ENCODE results near the gene KYAT1. TPM values are rescaled to one million over a fixed set of nuclear protein-coding genes. Genes with fewer than 3 reads are reported as not detected.

KYAT1 gene
- polyA plus RNA-seq, 1 donor (not counting 4 experiments of a cell fraction or from before 2014, with no cell fraction given) = 10.9 TPM

DNA sequence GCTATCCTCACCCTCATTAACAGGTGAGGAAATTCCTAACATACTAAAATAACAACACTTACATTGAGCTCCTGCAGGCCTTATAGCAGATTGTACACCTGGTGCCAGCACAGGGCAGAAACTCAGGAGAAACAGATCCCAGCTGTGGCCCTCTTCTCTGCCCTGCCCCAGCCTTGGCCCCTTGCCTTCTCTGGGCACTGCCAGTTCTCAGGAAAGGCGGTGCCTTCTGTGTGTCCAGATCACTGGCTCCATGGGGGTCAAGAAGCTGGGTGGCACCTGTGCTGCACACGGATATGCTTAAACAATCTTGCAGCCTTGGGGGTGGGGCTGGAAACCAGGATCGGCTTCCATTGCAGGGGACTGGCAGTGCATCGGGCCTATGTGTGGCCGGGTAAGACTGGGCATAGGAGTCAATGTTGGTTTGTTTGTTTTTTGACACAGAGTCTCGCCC is 19.3 kb downstream of the KYAT1 start:
- H3K27me3 ChIP-seq (ENCODE audit: control insufficient read depth, extremely low read depth, insufficient read depth, low read length) = no peaks in the 10 kb centered on the region
- TF ChIP-seq, protein P1, sequence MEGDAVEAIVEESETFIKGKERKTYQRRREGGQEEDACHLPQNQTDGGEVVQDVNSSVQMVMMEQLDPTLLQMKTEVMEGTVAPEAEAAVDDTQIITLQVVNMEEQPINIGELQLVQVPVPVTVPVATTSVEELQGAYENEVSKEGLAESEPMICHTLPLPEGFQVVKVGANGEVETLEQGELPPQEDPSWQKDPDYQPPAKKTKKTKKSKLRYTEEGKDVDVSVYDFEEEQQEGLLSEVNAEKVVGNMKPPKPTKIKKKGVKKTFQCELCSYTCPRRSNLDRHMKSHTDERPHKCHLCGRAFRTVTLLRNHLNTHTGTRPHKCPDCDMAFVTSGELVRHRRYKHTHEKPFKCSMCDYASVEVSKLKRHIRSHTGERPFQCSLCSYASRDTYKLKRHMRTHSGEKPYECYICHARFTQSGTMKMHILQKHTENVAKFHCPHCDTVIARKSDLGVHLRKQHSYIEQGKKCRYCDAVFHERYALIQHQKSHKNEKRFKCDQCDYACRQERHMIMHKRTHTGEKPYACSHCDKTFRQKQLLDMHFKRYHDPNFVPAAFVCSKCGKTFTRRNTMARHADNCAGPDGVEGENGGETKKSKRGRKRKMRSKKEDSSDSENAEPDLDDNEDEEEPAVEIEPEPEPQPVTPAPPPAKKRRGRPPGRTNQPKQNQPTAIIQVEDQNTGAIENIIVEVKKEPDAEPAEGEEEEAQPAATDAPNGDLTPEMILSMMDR (optimal IDR thresholded peaks at IDR 0.05 in 1 of 3, IDR thresholded peaks at IDR 0.05 in 1 of 3, conservative IDR thresholded peaks at IDR 0.05 in 1 of 3; ENCODE audit: extremely low read depth in 1 of 3, insufficient read depth in 2 of 3, low read length in 3 of 3) = no peak
- TF ChIP-seq EZH2 (IDR thresholded peaks at IDR 0.05; ENCODE audit: low read length) = no peak
- no peaks in the 10 kb centered on the region for H3K36me3 ChIP-seq (ENCODE audit: control insufficient read depth in 2 of 2, extremely low read depth in 1 of 2, insufficient read depth in 2 of 2, low read length in 2 of 2)
- H3K4me3 ChIP-seq (ENCODE audit: control insufficient read depth in 2 of 3, extremely low read depth in 1 of 3, insufficient read depth in 2 of 3, low read depth in 1 of 3, low read length in 3 of 3) = no peak overlapping the region
- DNase-seq (ENCODE audit: low read depth, low spot score) = no peak
- H3K9ac ChIP-seq (ENCODE audit: control insufficient read depth, extremely low read depth, insufficient read depth, low read length) = no peak overlapping the region
- no peak overlapping the region for H2AFZ ChIP-seq (ENCODE audit: control insufficient read depth, low read length)
- dilution Hi-C loops (cut with MboI; ENCODE audit: extremely low pct_ligation_motif_present, low sequenced_read_pairs) = no loop called here
- H4K20me1 ChIP-seq (ENCODE audit: control insufficient read depth, extremely low read depth, insufficient read depth, low read length) = no peaks in the 10 kb centered on the region
- H3K4me2 ChIP-seq (ENCODE audit: control insufficient read depth, extremely low read depth, insufficient read depth, low read depth, low read length) = no peak overlapping the region
- no peak overlapping the region for H3K27ac ChIP-seq (ENCODE audit: control insufficient read depth, insufficient read depth, low read length)
- peaks cover 2% of the 10 kb centered on the region for H3K79me2 ChIP-seq (ENCODE audit: control insufficient read depth, insufficient read depth, low read length)
- no peaks in the 10 kb centered on the region for H3K9me3 ChIP-seq (ENCODE audit: control insufficient read depth, low read depth, low read length)
- peaks cover 14% of the 10 kb centered on the region for H3K4me1 ChIP-seq (ENCODE audit: control insufficient read depth, extremely low read depth, insufficient read depth, low read length)
- FAIRE-seq = no peak
- H3K9me1 ChIP-seq (ENCODE audit: control insufficient read depth, extremely low read depth, insufficient read depth, low read length) = no peaks in the 10 kb centered on the region

DNA sequence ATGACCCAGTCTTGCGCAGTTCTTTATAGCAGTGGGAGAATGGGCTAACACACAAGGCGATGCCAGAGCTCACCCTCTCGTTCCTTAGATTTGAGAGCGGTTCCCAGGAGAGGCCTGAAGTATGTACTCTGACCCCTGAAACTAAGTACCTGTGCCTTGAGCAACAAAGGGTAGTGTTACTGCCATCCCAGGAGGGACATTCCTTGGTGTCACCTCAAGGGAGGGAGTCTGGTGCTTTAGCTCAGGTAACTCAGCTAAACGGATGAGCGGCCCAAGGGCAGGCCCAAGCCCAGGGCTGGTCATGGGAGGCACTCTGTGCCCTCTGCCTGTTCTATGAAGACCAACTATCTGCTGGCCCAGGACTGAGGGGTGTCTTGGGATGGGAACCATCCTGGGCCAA is 20.2 kb downstream of the KYAT1 start:
- dilution Hi-C loops (cut with MboI; ENCODE audit: extremely low pct_ligation_motif_present, low sequenced_read_pairs) = no loop called here
- Histone ChIP-seq H4K20me1 (ENCODE audit: control insufficient read depth, extremely low read depth, insufficient read depth, low read length) (no peaks in the 10 kb centered on the region), H3K4me3 (ENCODE audit: control insufficient read depth in 2 of 3, extremely low read depth in 1 of 3, insufficient read depth in 2 of 3, low read depth in 1 of 3, low read length in 3 of 3) (no peak overlapping the region), H3K9me3 (ENCODE audit: control insufficient read depth, low read depth, low read length) (no peaks in the 10 kb centered on the region), H3K79me2 (ENCODE audit: control insufficient read depth, insufficient read depth, low read length) (peaks cover 2% of the 10 kb centered on the region), H3K4me2 (ENCODE audit: control insufficient read depth, extremely low read depth, insufficient read depth, low read depth, low read length) (no peak overlapping the region), H3K27ac (ENCODE audit: control insufficient read depth, insufficient read depth, low read length) (no peak overlapping the region), H3K36me3 (ENCODE audit: control insufficient read depth in 2 of 2, extremely low read depth in 1 of 2, insufficient read depth in 2 of 2, low read length in 2 of 2) (no peaks in the 10 kb centered on the region), H3K9me1 (ENCODE audit: control insufficient read depth, extremely low read depth, insufficient read depth, low read length) (no peaks in the 10 kb centered on the region), H3K4me1 (ENCODE audit: control insufficient read depth, extremely low read depth, insufficient read depth, low read length) (peaks cover 14% of the 10 kb centered on the region), H3K9ac (ENCODE audit: control insufficient read depth, extremely low read depth, insufficient read depth, low read length) (no peak overlapping the region), H3K27me3 (ENCODE audit: control insufficient read depth, extremely low read depth, insufficient read depth, low read length) (no peaks in the 10 kb centered on the region), H2AFZ (ENCODE audit: control insufficient read depth, low read length) (no peak overlapping the region)
- DNase-seq (ENCODE audit: low read depth, low spot score) = no peak
- TF ChIP-seq, protein P1 (optimal IDR thresholded peaks at IDR 0.05 in 1 of 3, IDR thresholded peaks at IDR 0.05 in 1 of 3, conservative IDR thresholded peaks at IDR 0.05 in 1 of 3; ENCODE audit: extremely low read depth in 1 of 3, insufficient read depth in 2 of 3, low read length in 3 of 3) = no peak
- no peak for TF ChIP-seq EZH2 (IDR thresholded peaks at IDR 0.05; ENCODE audit: low read length)
- no peak for FAIRE-seq

All from keratinocyte (primary cell).